Activated CD4-positive, alpha-beta T cell treated with anti-CD3 and anti-CD28 coated beads for 36 hours (primary cell): ENCODE measurements around the gene OVOL2. TPM values are rescaled to one million over a fixed set of nuclear protein-coding genes. Genes with fewer than 3 reads are reported as not detected.

ENCODE experiments used
- ATAC-seq: fragments of 200-7000 bp; cut with Tn5 transposase; one replicate; pipeline ENCODE4 v1.10.0; 2021; ENCODE audit warnings: mild to moderate bottlenecking, moderate library complexity
- CTCF ChIA-PET: fragments of 350-600 bp; sonication (Branson Sonifier 250); formaldehyde crosslinking; loops from one replicate; lab custom pipeline; 2021; ENCODE audit warnings: antibody characterized with exemption; lab: Charles Lee
- POLR2A ChIA-PET: fragments of 350-600 bp; sonication (Branson Sonifier 250); formaldehyde crosslinking; loops from one replicate; lab custom pipeline; 2021; ENCODE audit warnings: antibody characterized with exemption, inconsistent platforms; lab: Charles Lee
- DNase-seq: peaks from one replicate; pipeline ENCODE4 v3.0.0-alpha.2; 2020
- H3K27ac Mint-ChIP-seq: one replicate; pipeline ENCODE4 v1.8.0; 2021; ENCODE audit warnings: mixed read lengths
- H3K27me3 Mint-ChIP-seq: one replicate; pipeline ENCODE4 v1.8.0; 2021; ENCODE audit warnings: mixed read lengths
- H3K36me3 Mint-ChIP-seq: one replicate; pipeline ENCODE4 v1.8.0; 2021; ENCODE audit warnings: low read depth, mixed read lengths
- H3K4me1 Mint-ChIP-seq: one replicate; pipeline ENCODE4 v1.8.0; 2021; ENCODE audit warnings: mixed read lengths
- H3K4me3 Mint-ChIP-seq: one replicate; pipeline ENCODE4 v1.8.0; 2021; ENCODE audit warnings: mild to moderate bottlenecking, moderate library complexity, mixed read lengths
- H3K9me3 Mint-ChIP-seq: one replicate; pipeline ENCODE4 v1.8.0; 2021; ENCODE audit warnings: low read depth, mixed read lengths
- intact Hi-C, 2 experiments: fragments of 100-400 bp; cut with DNase I in 1 of 2; cut with micrococcal nuclease in 1 of 2; formaldehyde crosslinking; loops; one replicate each; pipeline versions ENCODE4 v1.14.2 to v1.15.1; 2022 to 2024; cut with DNase I, micrococcal nuclease
- total RNA-seq, 2 experiments: library from RNA; stranded (reverse); gene quantifications; one replicate each; pipeline ENCODE4 v1.2.3, GENCODE V29; 2021

Gene OVOL2
- total RNA-seq, 2 experiments from 2014 or later: not detected

DNA sequence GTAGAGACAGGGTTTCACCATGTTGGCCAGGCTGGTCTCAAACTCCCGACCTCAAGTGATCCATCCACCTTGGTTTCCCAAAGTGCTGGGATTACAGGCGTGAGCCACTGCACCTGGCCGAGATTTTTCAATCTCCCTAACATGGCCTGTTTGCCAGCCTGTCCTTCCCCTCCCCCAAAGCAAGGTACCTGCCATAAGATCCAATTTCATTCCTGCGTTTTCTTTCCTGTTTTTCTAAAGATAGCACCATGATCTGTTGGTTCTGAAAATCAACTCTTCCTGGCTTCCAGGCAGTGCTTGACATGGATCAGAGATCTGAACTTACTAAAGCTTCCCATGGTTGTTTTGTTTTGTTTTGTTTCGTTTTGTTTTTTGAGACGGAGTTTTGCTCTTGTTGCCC is 81.4 kb downstream of the OVOL2 start:
- Mint-ChIP-seq H3K4me1 (peaks cover 33% of the 10 kb centered on the region), H3K4me3 (no peak overlapping the region), H3K36me3 (peaks cover 49% of the 10 kb centered on the region), H3K27me3 (no peaks in the 10 kb centered on the region), H3K27ac (no peak overlapping the region), H3K9me3 (no peaks in the 10 kb centered on the region)
- intact Hi-C loops: no loop called here
- ATAC-seq: no peak
- POLR2A ChIA-PET: interaction anchor here (1.8 kb wide), 1 partner anchor 21 kb away, joined by 5 read pairs; no protein-coding TSS in a partner anchor
- CTCF ChIA-PET: interaction anchor here (0.6 to 1.1 kb wide), 3 partner anchors 8 to 72 kb away, joined by 3 read pairs; no protein-coding TSS in a partner anchor
- no peak for DNase-seq

Other genes starting within 250 kb of the OVOL2 start
- 100 to 1,000 TPM; 204 to 227 TPM for gene SNX5, start 89.1 kb downstream of the OVOL2 start, total RNA-seq
- gene MGME1, start 88.9 kb downstream of the OVOL2 start, total RNA-seq: 10 to 100 TPM; 24.1 to 29.7 TPM
- gene KAT14, start 79.9 kb upstream of the OVOL2 start, total RNA-seq: 10 to 100 TPM; 17.2 to 17.9 TPM
- gene PET117, start 79.9 kb upstream of the OVOL2 start, total RNA-seq: 10 to 100 TPM; 12.0 to 18.7 TPM
- 10 to 100 TPM in 1 of 2 experiments, 1 to 10 TPM in 1; 8.8 to 10.1 TPM for gene ZNF133, start 230.6 kb upstream of the OVOL2 start, total RNA-seq